HepG2 (cell line): Measurements from ENCODE around the gene SRSF1. TPM values are rescaled to one million over a fixed set of nuclear protein-coding genes. Genes with fewer than 3 reads are reported as not detected.

Experiments
- ATF1 ChIP-seq: IDR thresholded peaks from 2 replicates; pipeline ENCODE4 v1.6.1; 2016; ENCODE audit warnings: mild to moderate bottlenecking, control low read depth
- CBFB ChIP-seq: sonication (generic); formaldehyde crosslinking; IDR thresholded peaks from 2 replicates; pipeline ENCODE4 v1.4.0; 2020; ENCODE audit warnings: missing genetic modification reagents
- CBX1 ChIP-seq: IDR thresholded peaks from one replicate; pipeline ENCODE4 v1.6.1; 2016; ENCODE audit warnings: antibody characterized with exemption, low read depth
- CTCF ChIP-seq: sonication (generic); formaldehyde crosslinking; IDR thresholded peaks from 2 replicates; pipeline ENCODE4 v1.5.0; 2020; ENCODE audit warnings: mild to moderate bottlenecking, missing genetic modification reagents, moderate library complexity
- DMAP1 ChIP-seq: IDR thresholded peaks from 2 replicates; pipeline ENCODE4 v1.6.1; 2016
- HDAC6 ChIP-seq: fragments of 200-600 bp; sonication (generic); IDR thresholded peaks from 2 replicates; pipeline ENCODE4 v1.7.0; 2017; ENCODE audit warnings: mild to moderate bottlenecking, antibody characterized with exemption, low read length, low read depth
- IRF2 ChIP-seq: IDR thresholded peaks from 2 replicates; pipeline ENCODE4 v1.6.1; 2018; ENCODE audit warnings: missing genetic modification reagents, missing compliant biosample characterization
- ISL2 ChIP-seq: sonication (generic); formaldehyde crosslinking; IDR thresholded peaks from 2 replicates; pipeline ENCODE4 v1.5.0; 2020; ENCODE audit warnings: missing genetic modification reagents
- KAT2B ChIP-seq: fragments of 150-350 bp; IDR thresholded peaks from 2 replicates; pipeline ENCODE4 v1.6.1; 2014; ENCODE audit warnings: low read depth, low read length, borderline replicate concordance
- KAT8 ChIP-seq: IDR thresholded peaks from 2 replicates; pipeline ENCODE4 v1.6.1; 2016; ENCODE audit warnings: missing genetic modification reagents, missing compliant biosample characterization
- NFIB ChIP-seq: sonication (generic); formaldehyde crosslinking; IDR thresholded peaks from 2 replicates; pipeline ENCODE4 v1.9.0; 2021; ENCODE audit warnings: missing genetic modification reagents, mild to moderate bottlenecking, borderline replicate concordance
- NR2C2 ChIP-seq: sonication (generic); formaldehyde crosslinking; IDR thresholded peaks from 2 replicates; pipeline ENCODE4 v1.4.0; 2020; ENCODE audit warnings: missing genetic modification reagents, mild to moderate bottlenecking, moderate library complexity, borderline replicate concordance
- RARA ChIP-seq: IDR thresholded peaks from 2 replicates; pipeline ENCODE4 v1.6.1; 2016; ENCODE audit warnings: missing genetic modification reagents, missing compliant biosample characterization
- RNF219 ChIP-seq: sonication (generic); formaldehyde crosslinking; IDR thresholded peaks from 2 replicates; pipeline ENCODE4 v1.5.0; 2020; ENCODE audit warnings: mild to moderate bottlenecking, missing genetic modification reagents
- SCMH1 ChIP-seq: sonication (generic); formaldehyde crosslinking; IDR thresholded peaks from 2 replicates; pipeline ENCODE4 v1.9.0; 2021; ENCODE audit warnings: missing genetic modification reagents, mild to moderate bottlenecking, borderline replicate concordance
- SNAPC2 ChIP-seq: sonication (generic); formaldehyde crosslinking; IDR thresholded peaks from 2 replicates; pipeline ENCODE4 v1.8.1; 2022; ENCODE audit warnings: mild to moderate bottlenecking, missing genetic modification reagents
- SOX13 ChIP-seq, 3 experiments: fragments of 450-650 bp in 1 of 3; sonication (generic) in 1 of 3; formaldehyde crosslinking in 1 of 3; IDR thresholded peaks in 2 of 3; conservative IDR thresholded peaks in 1 of 3; 2 replicates each; pipeline versions ENCODE4 v1.5.0 to v1.6.1; 2016 to 2020; ENCODE audit warnings: antibody characterized with exemption in 1 of 3, mild to moderate bottlenecking in 1 of 3, missing compliant biosample characterization in 1 of 3, missing genetic modification reagents in 1 of 3, moderate library complexity in 1 of 3
- ZFAT ChIP-seq: sonication (generic); formaldehyde crosslinking; conservative IDR thresholded peaks from 2 replicates; pipeline ENCODE4 v1.8.1; 2023; ENCODE audit warnings: missing genetic modification reagents, inconsistent platforms
- ZFP36L2 ChIP-seq: sonication (generic); formaldehyde crosslinking; IDR thresholded peaks from 2 replicates; pipeline ENCODE4 v1.4.0; 2020; ENCODE audit warnings: missing genetic modification reagents
- ZIK1 ChIP-seq: sonication (generic); formaldehyde crosslinking; IDR thresholded peaks from 2 replicates; pipeline ENCODE4 v1.5.0; 2020; ENCODE audit warnings: mild to moderate bottlenecking, low read depth, missing genetic modification reagents, borderline replicate concordance
- ZNF598 ChIP-seq: sonication (generic); formaldehyde crosslinking; IDR thresholded peaks from 2 replicates; pipeline ENCODE4 v1.5.1; 2020; ENCODE audit warnings: mild to moderate bottlenecking, missing genetic modification reagents, borderline replicate concordance
- ZNF709 ChIP-seq: sonication (generic); formaldehyde crosslinking; IDR thresholded peaks from 2 replicates; pipeline ENCODE4 v1.5.0; 2020; ENCODE audit warnings: mild to moderate bottlenecking, missing genetic modification reagents
- ZNF749 ChIP-seq: sonication (generic); formaldehyde crosslinking; IDR thresholded peaks from 2 replicates; pipeline ENCODE4 v1.8.0; 2022; ENCODE audit warnings: mild to moderate bottlenecking, missing genetic modification reagents, moderate library complexity, borderline replicate concordance
- ZNF772 ChIP-seq: sonication (generic); formaldehyde crosslinking; IDR thresholded peaks from 2 replicates; pipeline ENCODE4 v1.5.0; 2020; ENCODE audit warnings: mild to moderate bottlenecking, missing genetic modification reagents
- ZSCAN25 ChIP-seq: sonication (generic); formaldehyde crosslinking; IDR thresholded peaks from 2 replicates; pipeline ENCODE4 v1.8.0; 2022; ENCODE audit warnings: mild to moderate bottlenecking, missing genetic modification reagents
- polyA plus RNA-seq, 8 experiments: library from polyadenylated mRNA; depleted of rRNA in 3 of 8; stranded (reverse) in 7 of 8; unstranded in 1 of 8; fragments of >200 nt; fragmentation: Illumina TruSeq in 4 of 8; extraction: Trizol in 4 of 8; gene quantifications; 2 replicates each; pipeline versions ENCODE4 v1.2.1 to v1.2.3, GENCODE V29; 2011 to 2016; ENCODE audit warnings: low read depth in 4 of 8, missing spikeins in 1 of 8, mixed read lengths in 1 of 8; ENCODE audit not compliant: insufficient read depth in 1 of 8
- total RNA-seq, 5 experiments: library from RNA; depleted of rRNA; stranded (reverse); fragments of >200 nt; fragmentation: Illumina TruSeq; extraction: Trizol; gene quantifications; 2 replicates each; pipeline ENCODE4 v1.2.3, GENCODE V29; 2016; ENCODE audit warnings: low read depth in 1 of 5

SRSF1 gene
- total and polyA plus RNA-seq, 2 of the 13 experiments (the other 11 are each of a cell fraction or from before 2014, with no cell fraction given), result 142 to 445 TPM

- TF ChIP-seq ZNF749 (CRISPR knock-in tag) (no peak), CBX1 (no peak), ZNF709 (CRISPR knock-in tag) (0 out of 2 replicates have a peak, but pooled peaks have one; percentile 42), ZNF772 (CRISPR knock-in tag) (0 out of 2 replicates have a peak, but pooled peaks have one; percentile 9), ZFP36L2 (no peak), KAT2B (no peak), RARA (peak; percentile 43), ZNF598 (CRISPR knock-in tag) (0 out of 2 replicates have a peak, but pooled peaks have one; percentile 24), ZSCAN25 (CRISPR knock-in tag) (peak; percentile 93), ISL2 (CRISPR knock-in tag) (no peak), KAT8 (CRISPR knock-in tag) (no peak), IRF2 (CRISPR knock-in tag) (no peak), HDAC6 (peak; percentile 86; the same call in 1 of the 2 replicates), ZIK1 (CRISPR knock-in tag) (peak; percentile 58; the same call in 1 of the 2 replicates), NFIB (no peak), ATF1 (CRISPR knock-in tag) (peak; percentile 45; the same call in 1 of the 2 replicates), CTCF (CRISPR knock-in tag) (peak; percentile 36), SCMH1 (CRISPR knock-in tag) (no peak), ZFAT (no peak), CBFB (CRISPR knock-in tag) (0 out of 2 replicates have a peak, but pooled peaks have one; percentile 24), DMAP1 (CRISPR knock-in tag) (no peak; the same call in none of the 2 replicates), NR2C2 (CRISPR knock-in tag) (peak; percentile 35), SOX13 (IDR thresholded peaks at IDR 0.05) (peak; percentile 39; the same call in 1 of the 2 replicates), SOX13 (CRISPR knock-in tag; conservative IDR thresholded peaks at IDR 0.05 in 1 of 2, IDR thresholded peaks at IDR 0.05 in 1 of 2) (peak; percentile 21 to 57; a peak in 2 of 4 replicates), SNAPC2 (CRISPR knock-in tag) (peak; percentile 68; the same call in 1 of the 2 replicates), RNF219 (no peak)
Measured at GRCh38 chr17:57988301-57989250, 18.5 kb downstream of the SRSF1 start (continued).
